ENCODE data around the gene PLXDC2.

GRCh38 chr10:19985745-19986144, 169.5 kb downstream of the PLXDC2 start:
- TF ChIP-seq POLR2A (IDR thresholded peaks at IDR 0.05): no peak
- TF ChIP-seq, protein P1, sequence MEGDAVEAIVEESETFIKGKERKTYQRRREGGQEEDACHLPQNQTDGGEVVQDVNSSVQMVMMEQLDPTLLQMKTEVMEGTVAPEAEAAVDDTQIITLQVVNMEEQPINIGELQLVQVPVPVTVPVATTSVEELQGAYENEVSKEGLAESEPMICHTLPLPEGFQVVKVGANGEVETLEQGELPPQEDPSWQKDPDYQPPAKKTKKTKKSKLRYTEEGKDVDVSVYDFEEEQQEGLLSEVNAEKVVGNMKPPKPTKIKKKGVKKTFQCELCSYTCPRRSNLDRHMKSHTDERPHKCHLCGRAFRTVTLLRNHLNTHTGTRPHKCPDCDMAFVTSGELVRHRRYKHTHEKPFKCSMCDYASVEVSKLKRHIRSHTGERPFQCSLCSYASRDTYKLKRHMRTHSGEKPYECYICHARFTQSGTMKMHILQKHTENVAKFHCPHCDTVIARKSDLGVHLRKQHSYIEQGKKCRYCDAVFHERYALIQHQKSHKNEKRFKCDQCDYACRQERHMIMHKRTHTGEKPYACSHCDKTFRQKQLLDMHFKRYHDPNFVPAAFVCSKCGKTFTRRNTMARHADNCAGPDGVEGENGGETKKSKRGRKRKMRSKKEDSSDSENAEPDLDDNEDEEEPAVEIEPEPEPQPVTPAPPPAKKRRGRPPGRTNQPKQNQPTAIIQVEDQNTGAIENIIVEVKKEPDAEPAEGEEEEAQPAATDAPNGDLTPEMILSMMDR (IDR thresholded peaks at IDR 0.05 in 8 of 11, conservative IDR thresholded peaks at IDR 0.05 in 3 of 11): no peak
